MM.1S (cell line): ENCODE data around the gene CACNG3.

Source experiments
- DNase-seq: peaks from one replicate; pipeline ENCODE4 v3.0.0-alpha.2; 2015
- H2AFZ ChIP-seq: fragments of 300-600 bp; sonication (generic); 2 replicates; pipeline ENCODE4 v1.6.0; 2016; ENCODE audit warnings: antibody characterized with exemption, low read length
- H3F3A ChIP-seq: fragments of 300-600 bp; sonication (generic); 2 replicates; pipeline ENCODE4 v1.6.1; 2016; ENCODE audit warnings: mild to moderate bottlenecking, antibody characterized with exemption, low read length, moderate library complexity, mixed read lengths; ENCODE audit not compliant: insufficient read depth
- H3K27ac ChIP-seq: fragments of 300-600 bp; sonication (generic); 2 replicates; pipeline ENCODE4 v1.5.1; 2016; ENCODE audit warnings: mild to moderate bottlenecking, low read length
- H3K27me3 ChIP-seq: fragments of 300-600 bp; sonication (generic); replicated peaks from 2 replicates; pipeline ENCODE4 v1.6.0; 2016; ENCODE audit warnings: low read length; ENCODE audit not compliant: insufficient read depth
- H3K36me3 ChIP-seq: fragments of 300-600 bp; sonication (generic); replicated peaks from 2 replicates; pipeline ENCODE4 v1.6.1; 2016; ENCODE audit warnings: mild to moderate bottlenecking, low read length, mixed read lengths; ENCODE audit not compliant: insufficient read depth
- H3K4me1 ChIP-seq: fragments of 300-600 bp; sonication (generic); 2 replicates; pipeline ENCODE4 v1.6.1; 2016; ENCODE audit warnings: low read length, mixed read lengths
- H3K4me2 ChIP-seq: fragments of 300-600 bp; sonication (generic); 2 replicates; pipeline ENCODE4 v1.6.0; 2016; ENCODE audit warnings: low read depth, low read length
- H3K4me3 ChIP-seq: fragments of 300-600 bp; sonication (generic); 2 replicates; pipeline ENCODE4 v1.5.1; 2016; ENCODE audit warnings: low read length, mixed read lengths
- H3K79me2 ChIP-seq: fragments of 300-600 bp; sonication (generic); 2 replicates; pipeline ENCODE4 v1.6.1; 2016; ENCODE audit warnings: mixed run types, low read length, mixed read lengths
- H3K9ac ChIP-seq: fragments of 300-600 bp; sonication (generic); 2 replicates; pipeline ENCODE4 v1.6.1; 2016; ENCODE audit warnings: low read length, mixed read lengths
- H3K9me2 ChIP-seq: fragments of 300-600 bp; sonication (generic); replicated peaks from 2 replicates; pipeline ENCODE4 v1.6.1; 2016; ENCODE audit warnings: mild to moderate bottlenecking, low read length, mixed read lengths; ENCODE audit not compliant: insufficient read depth
- H3K9me3 ChIP-seq: fragments of 300-600 bp; sonication (generic); replicated peaks from 2 replicates; pipeline ENCODE4 v1.6.1; 2016; ENCODE audit warnings: mild to moderate bottlenecking, low read length, mixed read lengths; ENCODE audit not compliant: insufficient read depth
- H4K20me1 ChIP-seq: fragments of 300-600 bp; sonication (generic); 2 replicates; pipeline ENCODE4 v1.6.1; 2016; ENCODE audit warnings: mild to moderate bottlenecking, low read length, moderate library complexity, mixed read lengths; ENCODE audit not compliant: insufficient read depth
- CTCF ChIP-seq: fragments of 300-600 bp; sonication (generic); IDR thresholded peaks from 2 replicates; pipeline ENCODE4 v1.5.1; 2016; ENCODE audit warnings: antibody characterized with exemption, low read length, mixed read lengths
- EZH2 ChIP-seq: fragments of 300-600 bp; sonication (generic); optimal IDR thresholded peaks from 2 replicates; pipeline ENCODE3; 2017; ENCODE audit warnings: low read depth, mild to moderate bottlenecking, antibody characterized with exemption, low read length, mixed read lengths
- EZH2phosphoT487 ChIP-seq: fragments of 300-600 bp; sonication (generic); IDR thresholded peaks from 2 replicates; pipeline ENCODE4 v1.6.1; 2018; ENCODE audit warnings: antibody characterized with exemption, low read length

CACNG3 gene

GRCh38 chr16:24357511-24357910 is 101.4 kb downstream of the CACNG3 start:
- H3K79me2 ChIP-seq, result no peaks in the 10 kb centered on the region
- H3K4me1 ChIP-seq, result no peaks in the 10 kb centered on the region
- H3K27ac ChIP-seq, result no peak overlapping the region
- H3K4me3 ChIP-seq, result no peak overlapping the region
- H3K27me3 ChIP-seq, result no peaks in the 10 kb centered on the region
- no peaks in the 10 kb centered on the region for H3K9me3 ChIP-seq
- H4K20me1 ChIP-seq, result no peaks in the 10 kb centered on the region
- H3K9ac ChIP-seq, result no peak overlapping the region
- no peak overlapping the region for H2AFZ ChIP-seq
- TF ChIP-seq EZH2, result no peak
- no peak for TF ChIP-seq CTCF
- TF ChIP-seq EZH2phosphoT487, result no peak
- no peaks in the 10 kb centered on the region for H3K36me3 ChIP-seq
- H3K4me2 ChIP-seq, result no peak overlapping the region
- no peak for DNase-seq
- H3F3A ChIP-seq, result no peaks in the 10 kb centered on the region
- H3K9me2 ChIP-seq, result no peaks in the 10 kb centered on the region

GRCh38 chr16:24358117-24358516 is 102.0 kb downstream of the CACNG3 start:
- TF ChIP-seq EZH2phosphoT487 (no peak), CTCF (no peak), EZH2 (no peak)
- Histone ChIP-seq H3K4me1 (no peaks in the 10 kb centered on the region), H3K79me2 (no peaks in the 10 kb centered on the region), H3K27me3 (no peaks in the 10 kb centered on the region), H3K4me3 (no peak overlapping the region), H3K27ac (no peak overlapping the region), H3K9me3 (no peaks in the 10 kb centered on the region), H3K9ac (no peak overlapping the region), H3K36me3 (no peaks in the 10 kb centered on the region), H3K9me2 (no peaks in the 10 kb centered on the region), H2AFZ (no peak overlapping the region), H3K4me2 (no peak overlapping the region), H4K20me1 (no peaks in the 10 kb centered on the region), H3F3A (no peaks in the 10 kb centered on the region)
- no peak for DNase-seq

GRCh38 chr16:24359490-24359889 is 103.4 kb downstream of the CACNG3 start:
- H3F3A ChIP-seq, result no peaks in the 10 kb centered on the region
- no peak for TF ChIP-seq EZH2
- no peak for TF ChIP-seq EZH2phosphoT487
- TF ChIP-seq CTCF, result no peak
- H2AFZ ChIP-seq, result no peak overlapping the region
- H3K27me3 ChIP-seq, result no peaks in the 10 kb centered on the region
- DNase-seq, result no peak
- H3K4me3 ChIP-seq, result no peak overlapping the region
- no peak overlapping the region for H3K4me2 ChIP-seq
- H3K9me2 ChIP-seq, result no peaks in the 10 kb centered on the region
- no peaks in the 10 kb centered on the region for H3K79me2 ChIP-seq
- H3K9me3 ChIP-seq, result no peaks in the 10 kb centered on the region
- H3K9ac ChIP-seq, result no peak overlapping the region
- H3K4me1 ChIP-seq, result no peaks in the 10 kb centered on the region
- H4K20me1 ChIP-seq, result no peaks in the 10 kb centered on the region
- H3K36me3 ChIP-seq, result no peaks in the 10 kb centered on the region
- H3K27ac ChIP-seq, result no peak overlapping the region
